Cardiac muscle cell (in vitro differentiated cells and primary cell): ENCODE data around the gene LPIN1. TPM values are rescaled to one million over a fixed set of nuclear protein-coding genes. Genes with fewer than 3 reads are reported as not detected.

Experiments
- DNase-seq, 2 donors: peaks; one replicate each; pipeline versions ENCODE4 v3.0.0 to v3.0.0-alpha.2; 2010 to 2017; ENCODE audit warnings: low read depth in 1 of 2, low spot score in 1 of 2
- H3K27ac ChIP-seq: fragments of 200-600 bp; sonication (generic); 2 replicates; pipeline ENCODE4 v1.5.1; 2016
- H3K27me3 ChIP-seq: fragments of 200-600 bp; sonication (generic); 2 replicates; pipeline ENCODE4 v1.6.0; 2016; ENCODE audit warnings: control low read depth
- H3K36me3 ChIP-seq: fragments of 200-600 bp; sonication (generic); 2 replicates; pipeline ENCODE4 v1.5.1; 2016; ENCODE audit warnings: control low read depth
- H3K4me1 ChIP-seq: fragments of 200-600 bp; sonication (generic); 2 replicates; pipeline ENCODE4 v1.8.1; 2017; ENCODE audit warnings: low read depth, mild to moderate bottlenecking, mixed run types
- H3K4me3 ChIP-seq: fragments of 200-600 bp; sonication (generic); 2 replicates; pipeline ENCODE4 v1.5.1; 2016; ENCODE audit warnings: mild to moderate bottlenecking
- H3K9me3 ChIP-seq: fragments of 200-600 bp; sonication (generic); 2 replicates; pipeline ENCODE4 v1.5.1; 2017; ENCODE audit warnings: low read depth, mild to moderate bottlenecking, control low read depth
- polyA plus RNA-seq: library from polyadenylated mRNA; unstranded; fragments of >200 nt; fragmentation: Nextera tagmentation; extraction: Ambion mirVana; gene quantifications from 2 replicates; pipeline ENCODE4 v1.2.1, GENCODE V29; 2016
- total RNA-seq: library from RNA; depleted of rRNA; stranded (reverse); fragments of >200 nt; gene quantifications from 2 replicates; pipeline ENCODE4 v1.2.3, GENCODE V29; 2016
- TF ChIP-seq, protein P1 (sequence below): IDR thresholded peaks from 2 replicates; pipeline ENCODE4 v1.5.1; 2012; ENCODE audit warnings: low read depth, mild to moderate bottlenecking, low read length

The LPIN1 gene
- total and polyA plus RNA-seq, 2 experiments from 2014 or later, result 47.0 to 58.3 TPM

DNA sequence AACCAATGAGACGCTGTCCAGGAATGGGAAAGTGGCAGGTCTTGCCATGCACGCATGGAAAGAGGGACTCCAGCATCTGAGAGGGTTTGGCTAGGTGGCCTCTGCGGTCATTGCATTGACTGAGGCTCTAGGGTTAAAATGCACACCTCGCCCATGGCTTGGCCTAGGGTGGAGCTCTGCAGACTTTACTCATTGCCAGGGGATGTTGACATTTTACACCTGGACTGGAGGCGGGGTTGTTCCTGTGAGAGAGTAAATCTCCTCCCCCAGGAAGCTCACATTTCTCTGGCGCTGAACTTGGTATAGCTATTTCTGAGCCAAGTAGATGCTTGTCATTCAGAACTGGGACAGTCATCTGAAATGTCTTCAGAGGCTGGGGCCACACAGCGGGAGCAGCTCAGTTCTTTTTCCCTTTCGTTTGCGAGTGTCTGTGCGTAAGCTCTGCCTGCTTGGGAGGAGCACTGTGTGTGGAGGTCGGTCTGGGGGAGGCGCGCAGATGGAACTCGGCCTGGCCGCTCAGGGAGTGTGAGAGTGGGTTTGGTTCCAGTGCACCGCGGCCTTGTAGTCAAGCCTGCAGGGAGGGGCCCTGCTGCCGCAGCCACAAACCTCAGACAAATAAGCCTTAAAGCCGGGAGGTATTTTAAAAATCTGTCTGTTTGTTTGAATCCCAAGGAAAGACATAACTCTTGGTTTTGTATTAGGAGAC lies 76.5 kb downstream of the LPIN1 start:
- peaks cover 4% of the 10 kb centered on the region for H3K4me1 ChIP-seq
- no peaks in the 10 kb centered on the region for H3K27me3 ChIP-seq
- H3K9me3 ChIP-seq, result no peaks in the 10 kb centered on the region
- DNase-seq, result peak in 1 of 2 donors; percentile 12
- no peak overlapping the region for H3K27ac ChIP-seq
- H3K4me3 ChIP-seq, result no peak overlapping the region
- TF ChIP-seq, protein P1, sequence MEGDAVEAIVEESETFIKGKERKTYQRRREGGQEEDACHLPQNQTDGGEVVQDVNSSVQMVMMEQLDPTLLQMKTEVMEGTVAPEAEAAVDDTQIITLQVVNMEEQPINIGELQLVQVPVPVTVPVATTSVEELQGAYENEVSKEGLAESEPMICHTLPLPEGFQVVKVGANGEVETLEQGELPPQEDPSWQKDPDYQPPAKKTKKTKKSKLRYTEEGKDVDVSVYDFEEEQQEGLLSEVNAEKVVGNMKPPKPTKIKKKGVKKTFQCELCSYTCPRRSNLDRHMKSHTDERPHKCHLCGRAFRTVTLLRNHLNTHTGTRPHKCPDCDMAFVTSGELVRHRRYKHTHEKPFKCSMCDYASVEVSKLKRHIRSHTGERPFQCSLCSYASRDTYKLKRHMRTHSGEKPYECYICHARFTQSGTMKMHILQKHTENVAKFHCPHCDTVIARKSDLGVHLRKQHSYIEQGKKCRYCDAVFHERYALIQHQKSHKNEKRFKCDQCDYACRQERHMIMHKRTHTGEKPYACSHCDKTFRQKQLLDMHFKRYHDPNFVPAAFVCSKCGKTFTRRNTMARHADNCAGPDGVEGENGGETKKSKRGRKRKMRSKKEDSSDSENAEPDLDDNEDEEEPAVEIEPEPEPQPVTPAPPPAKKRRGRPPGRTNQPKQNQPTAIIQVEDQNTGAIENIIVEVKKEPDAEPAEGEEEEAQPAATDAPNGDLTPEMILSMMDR, result no peak
- peaks cover 39% of the 10 kb centered on the region for H3K36me3 ChIP-seq

DNA sequence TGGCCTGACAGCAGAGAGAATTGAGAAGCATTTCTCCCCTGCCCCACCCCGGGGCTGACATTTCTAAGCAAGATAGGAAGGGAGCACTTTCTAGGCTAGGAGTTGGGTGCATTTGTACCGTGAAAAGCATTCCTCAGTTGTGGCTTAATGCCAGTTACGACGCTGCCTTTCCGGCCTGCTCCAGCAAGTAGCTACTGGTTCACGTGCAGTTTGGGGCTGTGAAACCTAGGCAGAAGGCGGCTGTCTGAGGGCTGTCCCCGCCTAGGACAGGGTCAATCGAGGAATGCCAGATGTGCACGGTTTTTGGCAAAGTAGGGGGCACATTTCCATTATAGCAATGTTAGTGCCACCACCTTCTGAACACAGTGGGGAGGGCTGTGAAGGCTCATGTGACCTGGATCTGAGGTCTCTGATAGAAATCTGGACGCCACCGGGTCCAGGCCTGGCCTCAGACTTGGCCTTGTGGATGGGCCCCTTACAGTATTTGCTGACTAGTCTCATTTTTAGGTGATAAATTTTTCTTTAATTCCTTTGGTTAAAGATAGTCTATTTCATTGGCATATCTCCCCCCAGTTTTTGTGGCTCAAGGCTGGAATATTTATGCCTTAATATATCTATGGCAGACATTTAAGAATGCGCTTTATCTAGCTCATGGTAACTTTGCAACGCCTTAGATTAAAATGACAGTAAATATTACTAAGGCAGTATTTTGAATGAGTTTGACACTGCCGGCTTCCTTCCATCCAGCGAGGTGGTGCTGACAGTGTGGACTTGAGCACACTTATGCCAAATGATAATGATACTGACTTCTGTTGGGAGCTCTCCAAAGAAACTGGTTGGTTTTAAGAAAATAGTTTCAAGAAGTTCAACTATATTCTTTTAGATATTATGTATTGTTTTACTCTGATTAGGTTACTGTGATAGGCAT lies 78.7 kb downstream of the LPIN1 start:
- peak; percentile 18 to 74 for DNase-seq
- Histone ChIP-seq H3K4me3 (no peak overlapping the region), H3K9me3 (no peaks in the 10 kb centered on the region), H3K4me1 (peaks cover 16% of the 10 kb centered on the region), H3K27me3 (no peaks in the 10 kb centered on the region), H3K27ac (no peak overlapping the region), H3K36me3 (peaks cover 26% of the 10 kb centered on the region)
- TF ChIP-seq, protein P1, result no peak

DNA sequence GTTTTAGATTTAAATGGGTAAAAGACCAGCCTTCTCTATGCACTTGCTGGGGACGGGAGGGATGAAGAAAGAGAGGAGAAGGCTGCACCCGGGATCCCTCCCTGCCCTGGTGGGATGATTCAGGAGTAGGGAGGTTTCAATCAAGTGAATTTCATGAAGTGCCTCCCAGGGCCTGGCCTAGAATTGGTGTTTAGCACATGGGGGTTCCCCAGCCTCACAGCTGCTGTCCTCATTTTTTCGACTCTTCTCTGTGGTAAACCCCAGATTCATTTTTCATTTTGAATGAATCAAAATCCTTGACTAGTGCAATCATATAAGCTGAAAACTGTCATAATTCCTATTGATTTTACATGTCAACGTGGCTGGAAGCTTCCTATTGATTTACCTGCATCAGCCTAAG lies 81.1 kb downstream of the LPIN1 start:
- no peaks in the 10 kb centered on the region for H3K9me3 ChIP-seq
- no peak for DNase-seq
- no peaks in the 10 kb centered on the region for H3K27me3 ChIP-seq
- TF ChIP-seq, protein P1, result no peak
- peaks cover 22% of the 10 kb centered on the region for H3K4me1 ChIP-seq
- H3K36me3 ChIP-seq, result peaks cover 22% of the 10 kb centered on the region
- no peak overlapping the region for H3K27ac ChIP-seq
- H3K4me3 ChIP-seq, result no peak overlapping the region

DNA sequence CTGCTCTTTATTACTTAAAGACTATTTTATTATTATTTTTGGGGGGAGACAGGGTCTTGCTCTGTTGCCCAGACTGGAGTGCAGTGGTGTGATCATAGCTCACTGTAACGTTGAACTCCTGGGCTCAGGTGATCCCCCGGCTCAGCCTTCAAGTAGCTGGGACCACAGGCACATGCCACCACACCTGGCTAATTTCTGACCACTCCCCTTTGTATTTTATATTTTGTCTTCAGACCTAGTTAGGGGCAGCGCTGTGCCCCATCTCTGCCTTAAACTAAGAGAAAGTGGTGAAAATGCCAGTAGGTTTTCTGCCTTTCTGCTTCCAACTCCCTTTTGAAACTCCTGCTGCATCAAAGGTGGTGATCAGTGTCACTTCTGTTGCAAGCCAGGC lies 82.5 kb downstream of the LPIN1 start:
- TF ChIP-seq, protein P1, result no peak
- no peak for DNase-seq
- peaks cover 15% of the 10 kb centered on the region for H3K36me3 ChIP-seq
- H3K9me3 ChIP-seq, result no peaks in the 10 kb centered on the region
- no peak overlapping the region for H3K4me3 ChIP-seq
- H3K27ac ChIP-seq, result peak overlapping the region; percentile 69
- peaks cover 22% of the 10 kb centered on the region for H3K4me1 ChIP-seq
- no peaks in the 10 kb centered on the region for H3K27me3 ChIP-seq

DNA sequence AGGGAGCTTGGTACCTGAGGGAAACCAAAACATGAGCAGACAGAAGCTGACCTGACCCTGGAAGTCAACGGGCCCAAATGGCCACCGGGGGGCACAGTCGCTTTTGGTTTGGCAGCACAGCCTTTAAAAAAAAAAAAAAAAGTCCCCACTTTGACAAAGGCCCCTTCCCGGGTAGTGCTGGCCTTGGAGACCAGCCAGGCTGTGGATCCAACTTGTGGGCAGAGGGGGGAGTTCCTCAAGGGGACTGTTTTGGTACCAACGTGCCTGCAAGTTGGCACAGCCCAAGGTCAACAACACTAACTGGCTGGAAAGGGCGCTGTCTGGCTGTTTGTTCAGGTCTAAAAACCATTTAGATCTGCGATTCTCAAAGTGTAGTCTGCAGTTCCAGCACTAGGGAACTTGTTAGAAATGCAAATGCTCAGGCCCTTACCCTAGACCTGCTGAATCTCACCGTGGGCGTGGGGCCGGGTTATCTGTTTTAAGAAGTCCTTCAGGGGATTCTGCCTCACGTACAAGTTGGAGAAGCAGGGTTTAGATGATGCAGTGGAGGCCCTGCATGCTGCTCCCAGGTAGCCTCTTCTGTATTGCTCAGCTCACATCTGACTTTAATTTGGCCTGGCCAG lies 83.0 kb downstream of the LPIN1 start:
- Histone ChIP-seq H3K4me1 (peaks cover 22% of the 10 kb centered on the region), H3K36me3 (peaks cover 13% of the 10 kb centered on the region), H3K4me3 (no peak overlapping the region), H3K27ac (peak overlapping the region; percentile 69), H3K27me3 (no peaks in the 10 kb centered on the region), H3K9me3 (no peaks in the 10 kb centered on the region)
- peak; percentile 62 to 83 for DNase-seq
- TF ChIP-seq, protein P1, result peak; percentile 52
